Stimulated activated CD4-positive, alpha-beta T cell treated with anti-CD3 and anti-CD28 coated beads, Interleukin-15, amount 100 ng/mL, for 24 hours (primary cell): ENCODE results near the gene MRC2.
"Not testable (repeated sequence)": the region's sequence is repeated elsewhere in the genome, so short reads cannot be mapped to it uniquely, and the experiment has no call there.

Experiments used
- DNase-seq: peaks from one replicate; pipeline ENCODE4 v3.0.0-alpha.2; 2020

Gene MRC2

GRCh38 chr17:62684179-62684578 is 56.7 kb downstream of the MRC2 start:
- no peak for DNase-seq

- no peak for DNase-seq
Measured at GRCh38 chr17:62687997-62688396, 60.5 kb downstream of the MRC2 start.

GRCh38 chr17:62688398-62689160 is 61.1 kb downstream of the MRC2 start:
- DNase-seq, result no peak

- no peak for DNase-seq
Measured at GRCh38 chr17:62689441-62690167, 62.1 kb downstream of the MRC2 start.

GRCh38 chr17:62690168-62690897 is 62.9 kb downstream of the MRC2 start:
- DNase-seq, result no peak

- not testable (repeated sequence) for DNase-seq
Measured at GRCh38 chr17:62691589-62691915, 64.1 kb downstream of the MRC2 start.

- no peak for DNase-seq
Measured at GRCh38 chr17:62692159-62692651, 64.7 kb downstream of the MRC2 start.

- peak; percentile 32 for DNase-seq
Measured at GRCh38 chr17:62692721-62693431, 65.4 kb downstream of the MRC2 start.

GRCh38 chr17:62693616-62694409 is 66.3 kb downstream of the MRC2 start:
- DNase-seq, result no peak

GRCh38 chr17:62695093-62695738 is 67.7 kb downstream of the MRC2 start:
- not testable (repeated sequence) for DNase-seq

GRCh38 chr17:62696256-62696655 is 68.8 kb downstream of the MRC2 start:
- no peak for DNase-seq

GRCh38 chr17:62696726-62697490 is 69.4 kb downstream of the MRC2 start:
- DNase-seq, result no peak

- not testable (repeated sequence) for DNase-seq
Measured at GRCh38 chr17:62698459-62698858, 71.0 kb downstream of the MRC2 start.

GRCh38 chr17:62700964-62701705 is 73.7 kb downstream of the MRC2 start:
- DNase-seq, result no peak

GRCh38 chr17:62701706-62702085 is 74.2 kb downstream of the MRC2 start:
- DNase-seq, result no peak

GRCh38 chr17:62702746-62703260 is 75.3 kb downstream of the MRC2 start:
- no peak for DNase-seq

GRCh38 chr17:62703261-62703775 is 75.8 kb downstream of the MRC2 start:
- DNase-seq, result peak; percentile 36

- peak; percentile 80 for DNase-seq
Measured at GRCh38 chr17:62703776-62704380, 76.4 kb downstream of the MRC2 start.

GRCh38 chr17:62704381-62704971 is 77.0 kb downstream of the MRC2 start:
- DNase-seq, result peak; percentile 31
